Measurements from ENCODE around the gene RTEL1.
"Not testable (repeated sequence)": the region's sequence is repeated elsewhere in the genome, so short reads cannot be mapped to it uniquely, and the experiment has no call there.

Gene RTEL1

GRCh38 chr20:63714858-63715257 is 56.7 kb downstream of the RTEL1 start:
- no peak for TF ChIP-seq CTCF (IDR thresholded peaks at IDR 0.05)
- no peak overlapping the region for H3K4me3 ChIP-seq (ENCODE audit: low read depth, low read length)
- H3K79me2 ChIP-seq: peaks cover 48% of the 10 kb centered on the region
- no peaks in the 10 kb centered on the region for H3K36me3 ChIP-seq (ENCODE audit: control insufficient read depth, insufficient read depth, low read length)
- no peak overlapping the region for H3K27ac ChIP-seq
- no peak overlapping the region for H3K4me2 ChIP-seq (ENCODE audit: low read length)
- H3K9me3 ChIP-seq (ENCODE audit: control insufficient read depth, low read length): no peaks in the 10 kb centered on the region
- H3K4me1 ChIP-seq: no peaks in the 10 kb centered on the region
- no peak overlapping the region for H3K9ac ChIP-seq
- no peak overlapping the region for H2AFZ ChIP-seq
- H3K27me3 ChIP-seq (ENCODE audit: control insufficient read depth, insufficient read depth, low read length): no peaks in the 10 kb centered on the region

- H3K27me3 ChIP-seq (ENCODE audit: control insufficient read depth, insufficient read depth, low read length): no peaks in the 10 kb centered on the region
- H3K9ac ChIP-seq: no peak overlapping the region
- H3K36me3 ChIP-seq (ENCODE audit: control insufficient read depth, insufficient read depth, low read length): no peaks in the 10 kb centered on the region
- H3K27ac ChIP-seq: no peak overlapping the region
- no peak overlapping the region for H3K4me3 ChIP-seq (ENCODE audit: low read depth, low read length)
- H3K79me2 ChIP-seq: peaks cover 48% of the 10 kb centered on the region
- no peak overlapping the region for H3K4me2 ChIP-seq (ENCODE audit: low read length)
- no peaks in the 10 kb centered on the region for H3K4me1 ChIP-seq
- no peaks in the 10 kb centered on the region for H3K9me3 ChIP-seq (ENCODE audit: control insufficient read depth, low read length)
- H2AFZ ChIP-seq: no peak overlapping the region
- no peak for TF ChIP-seq CTCF (IDR thresholded peaks at IDR 0.05)
Measured at GRCh38 chr20:63718996-63719395, 60.9 kb downstream of the RTEL1 start.

GRCh38 chr20:63722967-63723622 is 65.0 kb downstream of the RTEL1 start:
- not testable (repeated sequence) for H3K4me2 ChIP-seq (ENCODE audit: low read length); H3K4me3 ChIP-seq (ENCODE audit: low read depth, low read length); H3K27ac ChIP-seq; H3K9ac ChIP-seq; H3K9me3 ChIP-seq (ENCODE audit: control insufficient read depth, low read length); H3K27me3 ChIP-seq (ENCODE audit: control insufficient read depth, insufficient read depth, low read length); H2AFZ ChIP-seq; H3K36me3 ChIP-seq (ENCODE audit: control insufficient read depth, insufficient read depth, low read length)
- Histone ChIP-seq H3K79me2 (peaks cover 45% of the 10 kb centered on the region), H3K4me1 (peaks cover 14% of the 10 kb centered on the region)

GRCh38 chr20:63730189-63730733 is 72.1 kb downstream of the RTEL1 start:
- not testable (repeated sequence) for H3K9me3 ChIP-seq (ENCODE audit: control insufficient read depth, low read length); H3K27ac ChIP-seq; H3K36me3 ChIP-seq (ENCODE audit: control insufficient read depth, insufficient read depth, low read length); H2AFZ ChIP-seq; H3K9ac ChIP-seq; H3K4me3 ChIP-seq (ENCODE audit: low read depth, low read length); H3K27me3 ChIP-seq (ENCODE audit: control insufficient read depth, insufficient read depth, low read length); H3K4me2 ChIP-seq (ENCODE audit: low read length)
- peaks cover 30% of the 10 kb centered on the region for H3K4me1 ChIP-seq
- H3K79me2 ChIP-seq: peaks cover 53% of the 10 kb centered on the region

GRCh38 chr20:63731410-63731809 is 73.3 kb downstream of the RTEL1 start:
- H3K27me3 ChIP-seq (ENCODE audit: control insufficient read depth, insufficient read depth, low read length): no peaks in the 10 kb centered on the region
- H3K36me3 ChIP-seq (ENCODE audit: control insufficient read depth, insufficient read depth, low read length): no peaks in the 10 kb centered on the region
- H3K4me3 ChIP-seq (ENCODE audit: low read depth, low read length): no peak overlapping the region
- H3K4me2 ChIP-seq (ENCODE audit: low read length): no peak overlapping the region
- peaks cover 30% of the 10 kb centered on the region for H3K4me1 ChIP-seq
- no peak overlapping the region for H2AFZ ChIP-seq
- peaks cover 46% of the 10 kb centered on the region for H3K79me2 ChIP-seq
- TF ChIP-seq CTCF (IDR thresholded peaks at IDR 0.05): no peak
- no peaks in the 10 kb centered on the region for H3K9me3 ChIP-seq (ENCODE audit: control insufficient read depth, low read length)
- no peak overlapping the region for H3K27ac ChIP-seq
- H3K9ac ChIP-seq: no peak overlapping the region
